Measurements from ENCODE around the gene IRF1. TPM values are rescaled to one million over a fixed set of nuclear protein-coding genes. Genes with fewer than 3 reads are reported as not detected.

IRF1 gene
- total and polyA plus RNA-seq, 2 of the 4 experiments (the other 2 are of a cell fraction): 11.1 to 18.9 TPM

DNA sequence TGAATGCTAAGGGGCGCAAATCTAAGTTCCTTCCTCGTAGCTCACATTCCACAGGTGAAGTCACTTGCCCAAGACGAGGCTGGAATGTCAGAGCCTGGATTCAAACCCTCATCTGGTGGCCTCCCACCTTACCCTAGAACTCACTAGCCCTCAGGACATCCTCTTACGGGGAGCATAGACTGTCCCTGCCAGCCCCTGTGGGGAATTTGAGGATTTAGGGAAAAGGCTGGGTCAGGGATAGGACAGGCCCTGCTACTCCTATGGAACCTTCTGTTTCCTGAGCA lies 45.0 kb downstream of the IRF1 start:
- CTCF ChIA-PET: no interaction called here

More for the DNA sequence above, 45.0 kb downstream of the IRF1 start:
- Histone ChIP-seq H2BK15ac (ENCODE audit: low read depth, low read length) (no peak overlapping the region), H3K4me1 (ENCODE audit: control insufficient read depth, insufficient read depth, low read length) (peaks cover 5% of the 10 kb centered on the region; the same call in 1 of the 2 replicates), H4K91ac (ENCODE audit: insufficient read depth, low read depth, low read length) (no peak overlapping the region), H3K36me3 (ENCODE audit: control insufficient read depth, insufficient read depth, low read length) (no peaks in the 10 kb centered on the region), H2AFZ (replicated peaks; ENCODE audit: low read length, poor library complexity) (no peak overlapping the region), H2BK20ac (ENCODE audit: low read depth, low read length) (no peak overlapping the region), H4K5ac (ENCODE audit: low read depth, low read length) (no peak overlapping the region), H3K27me3 (ENCODE audit: control insufficient read depth, insufficient read depth, low read length) (no peaks in the 10 kb centered on the region), H3K4me3 (ENCODE audit: insufficient read depth, low read depth, low read length) (no peak overlapping the region), H3K9ac (ENCODE audit: low read depth, low read length) (no peak overlapping the region), H2BK120ac (ENCODE audit: low read depth, low read length) (no peak overlapping the region), H2AK5ac (ENCODE audit: low read depth, low read length) (no peak overlapping the region), H3K18ac (ENCODE audit: low read depth, low read length) (no peak overlapping the region), H3K4ac (ENCODE audit: low read depth, low read length) (0 out of 2 replicates have a peak overlapping the region, but pooled peaks have one; percentile 40), H4K20me1 (ENCODE audit: insufficient read depth, low read length) (no peaks in the 10 kb centered on the region), H3K56ac (ENCODE audit: extremely low read depth, insufficient read depth, low read length) (no peak overlapping the region), H3K79me1 (ENCODE audit: low read depth in 1 of 2, low read length in 2 of 2) (peaks cover 18 to 32% of the 10 kb centered on the region in 2 experiments; a peak in 3 of 4 replicates), H4K8ac (ENCODE audit: low read depth in 2 of 2, low read length in 2 of 2) (no peak overlapping the region), H3K27ac (ENCODE audit: insufficient read depth, low read length) (no peak overlapping the region), H2BK5ac (ENCODE audit: low read depth, low read length, poor library complexity, severe bottlenecking) (no peak overlapping the region), H3K23ac (ENCODE audit: low read depth, low read length) (no peak overlapping the region), H3K9me3 (ENCODE audit: control insufficient read depth, insufficient read depth, low read length) (no peaks in the 10 kb centered on the region), H3K9me1 (ENCODE audit: insufficient read depth, low read length) (peaks cover 16% of the 10 kb centered on the region), H3K4me2 (ENCODE audit: low read depth, low read length) (no peak overlapping the region), H2AK9ac (replicated peaks; ENCODE audit: low read depth, low read length, poor library complexity) (no peak overlapping the region), H3K14ac (replicated peaks; ENCODE audit: low read depth, low read length) (no peak overlapping the region)
- intact Hi-C loops (cut with micrococcal nuclease) (no loop called here), in situ Hi-C loops (cut with MboI; ENCODE audit: low sequenced_read_pairs) (no loop called here), dilution Hi-C loops (cut with HindIII; ENCODE audit: low sequenced_read_pairs, unreplicated experiment) (no loop called here)
- TF ChIP-seq NFE2L2 (IDR thresholded peaks at IDR 0.05; ENCODE audit: low read depth, low read length) (no peak), BHLHE40 (IDR thresholded peaks at IDR 0.05; ENCODE audit: low read depth, low read length) (no peak), MXI1 (IDR thresholded peaks at IDR 0.05; ENCODE audit: borderline replicate concordance, low read depth, low read length) (no peak), CEBPB (IDR thresholded peaks at IDR 0.05; ENCODE audit: low read depth, low read length) (no peak), POLR2A (IDR thresholded peaks at IDR 0.05; ENCODE audit: low read depth, low read length) (no peak)
- POLR2A ChIA-PET (ENCODE audit: unreplicated experiment): no interaction called here
- WGBS, 2 experiments (ENCODE audit: extremely low coverage in 2 of 2, insufficient read length in 1 of 2): no CpG with 5 or more reads among the region's 4 CpGs
- no TSS peak for BruUV-seq (replicated peaks)
- ATAC-seq (ENCODE audit: low read depth) (no peak), DNase-seq (no peak)
